Panc1 (cell line): ENCODE results near the gene ROBO1. TPM values are rescaled to one million over a fixed set of nuclear protein-coding genes. Genes with fewer than 3 reads are reported as not detected.

Experiments
- ATAC-seq: fragments of 200-7000 bp; cut with Tn5 transposase; 2 replicates; pipeline ENCODE4 v1.9.1; 2020; ENCODE audit warnings: mild to moderate bottlenecking, moderate library complexity
- BruUV-seq: library from RNA; stranded (reverse); fragments of 400-500 nt; replicated peaks from 2 replicates; lab custom pipeline; 2021; lab: Mats Ljungman, UMichigan
- CTCF ChIA-PET: fragments of 300-600 bp; sonication (Branson Sonifier 250); formaldehyde crosslinking; loops from one replicate; lab custom pipeline; 2022; ENCODE audit warnings: antibody characterized with exemption; lab: Charles Lee
- POLR2A ChIA-PET: fragments of 300-600 bp; sonication (Branson Sonifier 250); formaldehyde crosslinking; loops from one replicate; lab custom pipeline; 2022; ENCODE audit warnings: antibody characterized with exemption; lab: Charles Lee
- DNase-seq: peaks from one replicate; pipeline ENCODE4 v3.0.0-alpha.2; 2010; ENCODE audit warnings: low read depth, low spot score
- H3K27ac ChIP-seq: 2 replicates; pipeline ENCODE4 v1.5.1; 2011; ENCODE audit warnings: mild to moderate bottlenecking, low read length, inconsistent platforms
- H3K27me3 ChIP-seq: fragments of 200-500 bp; sonication (Bioruptor generic); 2 replicates; pipeline ENCODE4 v1.6.0; 2014; ENCODE audit warnings: low read length, inconsistent platforms; ENCODE audit not compliant: control insufficient read depth, insufficient read depth
- H3K36me3 ChIP-seq: fragments of 200-500 bp; sonication (Bioruptor generic); 2 replicates; pipeline ENCODE4 v1.5.1; 2014; ENCODE audit warnings: inconsistent platforms, mild to moderate bottlenecking, low read length, moderate library complexity; ENCODE audit not compliant: control insufficient read depth, insufficient read depth
- H3K4me1 ChIP-seq: 2 replicates; pipeline ENCODE4 v1.5.1; 2011; ENCODE audit warnings: inconsistent platforms, mild to moderate bottlenecking, low read length, moderate library complexity; ENCODE audit not compliant: control insufficient read depth, insufficient read depth
- H3K4me3 ChIP-seq, 2 experiments: 2 replicates each; pipeline ENCODE4 v1.5.1; 2011 to 2012; ENCODE audit warnings: low read depth in 2 of 2, low read length in 2 of 2, mild to moderate bottlenecking in 2 of 2, inconsistent platforms in 1 of 2, moderate library complexity in 1 of 2
- H3K9me3 ChIP-seq: fragments of 200-500 bp; sonication (Bioruptor generic); 2 replicates; pipeline ENCODE4 v1.5.1; 2014; ENCODE audit warnings: low read depth, mild to moderate bottlenecking, inconsistent platforms, low read length, moderate library complexity; ENCODE audit not compliant: control insufficient read depth, insufficient read depth
- CTCF ChIP-seq: fragments of 450-650 bp; IDR thresholded peaks from 2 replicates; pipeline ENCODE4 v1.5.1; 2017; ENCODE audit warnings: mild to moderate bottlenecking
- POLR2AphosphoS5 ChIP-seq: IDR thresholded peaks from 2 replicates; pipeline ENCODE4 v1.6.1; 2012; ENCODE audit warnings: mild to moderate bottlenecking, low read depth, low read length, moderate library complexity
- REST ChIP-seq, 2 experiments: IDR thresholded peaks; 2 replicates each; pipeline ENCODE4 v1.6.1; 2011 to 2012; ENCODE audit warnings: low read depth in 2 of 2, control low read depth in 1 of 2, low read length in 1 of 2, mild to moderate bottlenecking in 1 of 2, moderate library complexity in 1 of 2; ENCODE audit not compliant: insufficient read depth in 1 of 2
- SIN3A ChIP-seq: IDR thresholded peaks from 2 replicates; pipeline ENCODE4 v1.6.1; 2012; ENCODE audit warnings: low read depth, mild to moderate bottlenecking, low read length, moderate library complexity, borderline replicate concordance; ENCODE audit not compliant: insufficient read depth
- TCF7L2 ChIP-seq: IDR thresholded peaks from 2 replicates; pipeline ENCODE4 v1.6.1; 2011; ENCODE audit warnings: mild to moderate bottlenecking, low read depth, low read length, inconsistent platforms
- in situ Hi-C: cut with HindIII; loops from 2 replicates; pipeline ENCODE4 v1.10.0; 2016; ENCODE audit warnings: low sequenced_read_pairs, low pct_unique_long_range_greater_than_20kb
- intact Hi-C: fragments of 100-400 bp; cut with micrococcal nuclease; formaldehyde crosslinking; loops from one replicate; pipeline ENCODE4 v1.10.0; 2022; ENCODE audit not compliant: unreplicated experiment
- total RNA-seq: library from RNA; stranded (reverse); gene quantifications from one replicate; pipeline ENCODE4 v1.2.1, GENCODE V29; 2021; ENCODE audit not compliant: unreplicated experiment

Gene ROBO1
- total RNA-seq, 1 experiment from 2014 or later, result 61.6 TPM

GRCh38 chr3:79368403-79368802 lies 399.4 kb downstream of the ROBO1 start:
- H3K27me3 ChIP-seq, result no peaks in the 10 kb centered on the region
- H3K27ac ChIP-seq, result no peak overlapping the region
- intact Hi-C loops, result no loop called here
- DNase-seq (no peak), ATAC-seq (no peak)
- POLR2A ChIA-PET, result no interaction called here
- H3K4me1 ChIP-seq, result no peaks in the 10 kb centered on the region
- in situ Hi-C loops, result no loop called here
- CTCF ChIA-PET, result no interaction called here
- no peaks in the 10 kb centered on the region for H3K9me3 ChIP-seq
- H3K36me3 ChIP-seq, result no peaks in the 10 kb centered on the region
- H3K4me3 ChIP-seq, result no peak overlapping the region
- TF ChIP-seq TCF7L2 (no peak), POLR2AphosphoS5 (no peak), CTCF (no peak), SIN3A (no peak), REST (IDR thresholded peaks at IDR 0.05; ENCODE audit: insufficient read depth in 1 of 2, low read depth in 2 of 2, low read length in 1 of 2) (no peak)
- BruUV-seq, result no TSS peak

- Histone ChIP-seq H3K27me3 (no peaks in the 10 kb centered on the region), H3K9me3 (no peaks in the 10 kb centered on the region), H3K4me1 (no peaks in the 10 kb centered on the region), H3K27ac (no peak overlapping the region), H3K4me3 (no peak overlapping the region), H3K36me3 (no peaks in the 10 kb centered on the region)
- POLR2A ChIA-PET, result no interaction called here
- DNase-seq, result no peak
- intact Hi-C loops, result no loop called here
- CTCF ChIA-PET, result no interaction called here
- BruUV-seq, result no TSS peak
- TF ChIP-seq CTCF (no peak), REST (IDR thresholded peaks at IDR 0.05; ENCODE audit: insufficient read depth in 1 of 2, low read depth in 2 of 2, low read length in 1 of 2) (no peak), TCF7L2 (no peak), SIN3A (no peak), POLR2AphosphoS5 (no peak)
- in situ Hi-C loops, result no loop called here
- ATAC-seq, result no peak
These were observed 400.0 kb downstream of the ROBO1 start for GRCh38 chr3:79367803-79368202.
